Mesothelial cell of epicardium (in vitro differentiated cells): ENCODE results near the gene TTPAL. TPM values are rescaled to one million over a fixed set of nuclear protein-coding genes. Genes with fewer than 3 reads are reported as not detected.
A peak's percentile ranks its signal among the peaks of the same experiment; 100 is the strongest.

Source experiments
- DNase-seq, 2 experiments: peaks; one replicate each; pipeline ENCODE4 v3.0.0; 2021; ENCODE audit warnings: low spot score in 2 of 2; ENCODE audit not compliant: unreplicated experiment in 2 of 2
- H3K27ac Mint-ChIP-seq: 2 replicates; pipeline ENCODE4 v1.8.0; 2021; ENCODE audit warnings: mixed read lengths
- H3K27me3 Mint-ChIP-seq: 2 replicates; pipeline ENCODE4 v1.8.0; 2021; ENCODE audit warnings: low read depth, mixed read lengths
- H3K36me3 Mint-ChIP-seq: 2 replicates; pipeline ENCODE4 v1.8.0; 2021; ENCODE audit warnings: mixed read lengths
- H3K4me1 Mint-ChIP-seq: 2 replicates; pipeline ENCODE4 v1.8.0; 2021; ENCODE audit warnings: mixed read lengths
- H3K4me3 Mint-ChIP-seq: 2 replicates; pipeline ENCODE4 v1.8.0; 2021; ENCODE audit warnings: mild to moderate bottlenecking, moderate library complexity, mixed read lengths
- H3K9me3 Mint-ChIP-seq: 2 replicates; pipeline ENCODE4 v1.8.0; 2021; ENCODE audit warnings: mixed read lengths
- total RNA-seq: library from RNA; stranded (reverse); gene quantifications from 3 replicates; pipeline ENCODE4 v1.2.1, GENCODE V29; 2021
- TF ChIP-seq, protein P1 (sequence below): fragments of 200-600 bp; sonication (generic); IDR thresholded peaks from one replicate; pipeline ENCODE4 v1.5.0; 2021; ENCODE audit warnings: antibody characterized with exemption; ENCODE audit not compliant: unreplicated experiment

The TTPAL gene
- total RNA-seq, 1 donor from 2014 or later: 22.5 TPM

DNA sequence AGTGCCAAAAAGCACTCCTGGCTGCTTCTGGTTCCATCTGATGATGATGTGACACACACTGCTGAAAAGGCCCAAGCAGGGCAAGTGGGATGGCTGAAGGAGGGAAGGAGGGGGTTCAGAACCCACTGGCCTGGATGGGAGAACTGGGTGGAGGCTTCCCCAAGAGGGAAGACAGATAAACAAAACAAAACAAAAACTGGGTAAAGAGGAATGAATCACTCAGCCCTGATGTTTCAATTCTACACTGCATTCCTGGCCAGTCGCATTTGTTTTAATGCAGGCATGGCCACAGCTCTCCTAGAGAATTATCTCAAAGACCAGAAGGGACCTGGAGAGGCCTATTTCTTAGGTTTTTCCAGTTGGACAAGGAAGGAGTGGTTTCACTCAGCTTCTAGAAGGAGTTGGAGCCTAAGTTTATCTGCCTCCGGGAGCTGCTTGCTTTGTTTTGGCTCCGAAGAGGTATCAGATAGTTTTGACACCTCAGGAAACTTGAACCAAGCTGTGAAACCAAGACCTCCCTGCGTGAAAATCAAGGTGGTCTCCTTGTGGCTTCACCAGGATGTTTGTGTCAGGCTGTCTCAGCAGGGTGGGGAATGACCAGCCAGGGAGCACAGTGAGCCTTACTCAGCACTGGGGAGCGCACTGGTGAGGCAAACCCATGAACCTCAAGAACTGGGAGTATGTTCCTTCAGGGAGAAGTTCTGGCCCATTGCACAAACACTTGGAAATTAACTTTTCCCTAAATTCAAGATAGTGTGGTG lies 16.1 kb downstream of the TTPAL start:
- Mint-ChIP-seq H3K36me3 (peaks cover 23% of the 10 kb centered on the region), H3K27me3 (no peaks in the 10 kb centered on the region), H3K27ac (peak overlapping the region; percentile 75), H3K4me3 (no peak overlapping the region), H3K4me1 (no peaks in the 10 kb centered on the region), H3K9me3 (no peaks in the 10 kb centered on the region)
- no peak for DNase-seq
- TF ChIP-seq, protein P1, sequence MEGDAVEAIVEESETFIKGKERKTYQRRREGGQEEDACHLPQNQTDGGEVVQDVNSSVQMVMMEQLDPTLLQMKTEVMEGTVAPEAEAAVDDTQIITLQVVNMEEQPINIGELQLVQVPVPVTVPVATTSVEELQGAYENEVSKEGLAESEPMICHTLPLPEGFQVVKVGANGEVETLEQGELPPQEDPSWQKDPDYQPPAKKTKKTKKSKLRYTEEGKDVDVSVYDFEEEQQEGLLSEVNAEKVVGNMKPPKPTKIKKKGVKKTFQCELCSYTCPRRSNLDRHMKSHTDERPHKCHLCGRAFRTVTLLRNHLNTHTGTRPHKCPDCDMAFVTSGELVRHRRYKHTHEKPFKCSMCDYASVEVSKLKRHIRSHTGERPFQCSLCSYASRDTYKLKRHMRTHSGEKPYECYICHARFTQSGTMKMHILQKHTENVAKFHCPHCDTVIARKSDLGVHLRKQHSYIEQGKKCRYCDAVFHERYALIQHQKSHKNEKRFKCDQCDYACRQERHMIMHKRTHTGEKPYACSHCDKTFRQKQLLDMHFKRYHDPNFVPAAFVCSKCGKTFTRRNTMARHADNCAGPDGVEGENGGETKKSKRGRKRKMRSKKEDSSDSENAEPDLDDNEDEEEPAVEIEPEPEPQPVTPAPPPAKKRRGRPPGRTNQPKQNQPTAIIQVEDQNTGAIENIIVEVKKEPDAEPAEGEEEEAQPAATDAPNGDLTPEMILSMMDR: no peak

DNA sequence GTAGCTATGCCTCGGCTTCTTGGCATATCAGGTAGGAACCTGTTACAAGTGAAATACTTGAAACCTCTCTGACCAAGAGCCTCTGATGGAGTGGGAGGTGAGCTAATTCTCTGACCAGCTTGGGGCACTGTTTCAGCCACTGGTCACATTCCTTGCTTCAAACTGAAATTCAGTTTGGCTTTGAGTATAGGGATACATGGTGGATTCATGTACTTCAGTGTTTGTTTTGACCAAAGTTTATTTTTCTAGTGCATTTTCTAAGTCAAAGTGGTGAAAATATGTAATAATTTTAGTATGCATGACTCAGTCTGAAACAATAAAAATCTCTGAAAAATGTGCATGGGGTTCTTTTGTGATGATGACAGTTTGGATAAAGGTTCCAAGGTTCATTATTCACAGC lies 18.6 kb downstream of the TTPAL start:
- Mint-ChIP-seq H3K4me1 (no peaks in the 10 kb centered on the region), H3K36me3 (peaks cover 29% of the 10 kb centered on the region), H3K27ac (peak overlapping the region; percentile 33), H3K9me3 (no peaks in the 10 kb centered on the region), H3K4me3 (no peak overlapping the region), H3K27me3 (no peaks in the 10 kb centered on the region)
- no peak for DNase-seq
- TF ChIP-seq, protein P1: no peak

DNA sequence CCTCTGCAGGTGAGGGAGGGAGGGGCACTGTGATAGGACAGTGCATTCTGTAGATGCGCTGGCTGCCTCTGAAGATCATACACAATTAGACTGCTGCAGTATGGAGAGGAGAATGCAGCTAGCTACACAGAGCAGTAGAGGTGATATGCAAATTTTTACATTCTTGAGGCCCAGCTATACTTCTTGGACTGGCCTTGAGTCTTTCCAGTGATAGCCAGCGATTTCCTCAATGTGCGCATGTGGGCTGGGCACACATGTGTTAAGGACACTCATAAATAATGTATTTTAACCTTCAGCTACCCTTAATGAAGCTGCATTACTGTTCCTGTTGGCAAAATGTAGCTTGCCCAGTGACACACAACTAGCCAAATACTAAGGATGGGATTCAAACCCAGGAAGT lies 19.0 kb downstream of the TTPAL start:
- H3K27ac Mint-ChIP-seq: peak overlapping the region; percentile 15
- no peaks in the 10 kb centered on the region for H3K9me3 Mint-ChIP-seq
- H3K4me1 Mint-ChIP-seq: no peaks in the 10 kb centered on the region
- no peak overlapping the region for H3K4me3 Mint-ChIP-seq
- DNase-seq: no peak
- TF ChIP-seq, protein P1: no peak
- no peaks in the 10 kb centered on the region for H3K27me3 Mint-ChIP-seq
- H3K36me3 Mint-ChIP-seq: peaks cover 29% of the 10 kb centered on the region

DNA sequence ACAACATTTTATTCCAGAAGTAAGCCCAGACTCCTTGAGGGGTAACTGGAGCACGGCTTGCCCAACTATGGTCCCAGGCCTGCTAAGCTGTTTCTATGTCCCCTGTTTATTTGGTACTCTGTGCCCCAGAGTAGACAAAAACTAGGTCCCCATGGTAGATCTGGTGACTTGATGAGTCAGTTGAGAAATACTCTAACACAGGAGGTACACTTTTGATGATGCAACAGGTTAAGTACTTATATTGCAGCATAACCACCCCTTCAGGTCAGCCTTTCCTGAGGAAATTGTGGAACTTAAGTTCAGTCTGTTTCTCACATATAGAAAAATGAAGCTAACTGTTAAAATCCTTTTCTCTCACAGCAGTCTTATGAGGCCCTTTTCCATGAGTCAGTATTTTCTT lies 19.6 kb downstream of the TTPAL start:
- TF ChIP-seq, protein P1: no peak
- Mint-ChIP-seq H3K27ac (no peak overlapping the region), H3K4me1 (no peaks in the 10 kb centered on the region), H3K4me3 (no peak overlapping the region), H3K9me3 (no peaks in the 10 kb centered on the region), H3K36me3 (peaks cover 29% of the 10 kb centered on the region), H3K27me3 (no peaks in the 10 kb centered on the region)
- no peak for DNase-seq

DNA sequence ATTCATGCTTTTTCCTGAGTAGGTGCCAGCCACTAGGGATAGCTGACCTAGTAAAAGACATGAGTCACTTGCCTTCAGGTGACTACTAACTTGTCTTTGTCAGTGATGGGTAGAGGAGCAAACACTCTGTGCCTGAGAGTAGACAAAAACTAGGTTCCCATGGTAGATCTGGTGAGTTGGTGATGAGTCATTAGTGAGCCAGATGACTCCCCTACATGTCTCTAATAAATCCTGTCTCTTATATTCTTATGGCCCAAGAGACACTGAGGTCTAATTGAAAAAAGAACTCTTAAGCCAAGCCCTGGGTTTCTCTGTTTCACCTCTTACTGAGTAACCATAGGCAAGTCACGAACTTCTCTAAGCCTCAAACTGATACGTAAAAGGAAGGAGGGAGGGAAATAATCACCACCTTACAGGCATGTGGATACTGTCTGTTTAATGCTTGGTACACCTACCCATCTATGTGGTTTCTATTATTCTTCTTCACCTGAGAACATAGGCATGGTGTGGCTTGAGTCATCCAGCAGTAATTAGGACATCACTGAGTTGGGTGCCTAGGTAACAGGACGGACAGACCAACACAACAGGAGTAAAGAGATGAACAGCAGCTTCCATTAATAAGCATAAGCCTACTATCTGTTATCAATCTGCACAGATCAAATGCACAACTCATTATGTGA lies 20.3 kb downstream of the TTPAL start:
- no peaks in the 10 kb centered on the region for H3K27me3 Mint-ChIP-seq
- DNase-seq: no peak
- TF ChIP-seq, protein P1: no peak
- H3K4me1 Mint-ChIP-seq: no peaks in the 10 kb centered on the region
- H3K27ac Mint-ChIP-seq: no peak overlapping the region
- no peaks in the 10 kb centered on the region for H3K9me3 Mint-ChIP-seq
- H3K36me3 Mint-ChIP-seq: peaks cover 34% of the 10 kb centered on the region
- no peak overlapping the region for H3K4me3 Mint-ChIP-seq
